GM20000 (cell line): ENCODE measurements around the gene VPS52.
"Not testable (repeated sequence)": the region's sequence is repeated elsewhere in the genome, so short reads cannot be mapped to it uniquely, and the experiment has no call there.

ENCODE experiments used
- DNase-seq: peaks from one replicate; pipeline ENCODE4 v3.0.0; 2012; ENCODE audit warnings: low spot score
- CTCF ChIP-seq: IDR thresholded peaks from 2 replicates; pipeline ENCODE4 v1.5.1; 2012; ENCODE audit warnings: mild to moderate bottlenecking, control low read depth; ENCODE audit errors: extremely low read depth, missing control alignments

Gene VPS52

GRCh38 chr6:33235221-33235634, 36.4 kb downstream of the VPS52 start:
- no peak for DNase-seq
- no peak for TF ChIP-seq CTCF

GRCh38 chr6:33226503-33227120, 45.1 kb downstream of the VPS52 start:
- DNase-seq = not testable (repeated sequence)

- DNase-seq = peak; percentile 4
Measured at GRCh38 chr6:33217681-33218080, 54.0 kb downstream of the VPS52 start.

GRCh38 chr6:33217246-33217645, 54.4 kb downstream of the VPS52 start:
- no peak for TF ChIP-seq CTCF
- DNase-seq = peak; percentile 1

More at GRCh38 chr6:33217681-33218080, 54.0 kb downstream of the VPS52 start:
- no peak for TF ChIP-seq CTCF

- no peak for TF ChIP-seq CTCF
- no peak for DNase-seq
Measured at GRCh38 chr6:33216117-33216649, 55.5 kb downstream of the VPS52 start.

- DNase-seq = no peak
- no peak for TF ChIP-seq CTCF
Measured at GRCh38 chr6:33215271-33216116, 56.2 kb downstream of the VPS52 start.

- no peak for DNase-seq
- no peak for TF ChIP-seq CTCF
Measured at GRCh38 chr6:33213989-33214335, 57.7 kb downstream of the VPS52 start.
